ENCODE results near the gene PRELID1.
"Not testable (repeated sequence)": the region's sequence is repeated elsewhere in the genome, so short reads cannot be mapped to it uniquely, and the experiment has no call there.

PRELID1 gene

GRCh38 chr5:177336603-177337494 lies 33.2 kb downstream of the PRELID1 start:
- DNase-seq: no peak

GRCh38 chr5:177338251-177339106 lies 34.9 kb downstream of the PRELID1 start:
- no peak for DNase-seq

- DNase-seq: no peak
Observed at GRCh38 chr5:177339107-177339638, 35.6 kb downstream of the PRELID1 start.

- not testable (repeated sequence) for DNase-seq
Observed at GRCh38 chr5:177343000-177343399, 39.4 kb downstream of the PRELID1 start.

- no peak for DNase-seq
Observed at GRCh38 chr5:177343777-177344176, 40.2 kb downstream of the PRELID1 start.

GRCh38 chr5:177344891-177345290 lies 41.3 kb downstream of the PRELID1 start:
- no peak for DNase-seq

GRCh38 chr5:177346820-177347219 lies 43.2 kb downstream of the PRELID1 start:
- no peak for DNase-seq

GRCh38 chr5:177347699-177348098 lies 44.1 kb downstream of the PRELID1 start:
- no peak for DNase-seq

GRCh38 chr5:177349362-177349647 lies 45.7 kb downstream of the PRELID1 start:
- no peak for DNase-seq

- DNase-seq: no peak
Observed at GRCh38 chr5:177349762-177350161, 46.2 kb downstream of the PRELID1 start.

- DNase-seq: no peak
Observed at GRCh38 chr5:177350776-177351391, 47.3 kb downstream of the PRELID1 start.

- peak; percentile 96 for DNase-seq
Observed at GRCh38 chr5:177351392-177352329, 48.1 kb downstream of the PRELID1 start, which contains the start of gene LMAN2. TSS of gene LMAN2 (minus strand) at chr5:177351668. CDS start at chr5:177351647, 21 bp downstream.

GRCh38 chr5:177353093-177353492 lies 49.5 kb downstream of the PRELID1 start:
- DNase-seq: no peak

- DNase-seq: no peak
Observed at GRCh38 chr5:177354256-177354655, 50.7 kb downstream of the PRELID1 start.

GRCh38 chr5:177354711-177355110 lies 51.1 kb downstream of the PRELID1 start:
- DNase-seq: no peak

- no peak for DNase-seq
Observed at GRCh38 chr5:177355162-177355867, 51.7 kb downstream of the PRELID1 start.

- no peak for DNase-seq
Observed at GRCh38 chr5:177355868-177356168, 52.2 kb downstream of the PRELID1 start.
